ENCODE data around the gene BSG.
A peak's percentile ranks its signal among the peaks of the same experiment; 100 is the strongest.
"Not testable (repeated sequence)": the region's sequence is repeated elsewhere in the genome, so short reads cannot be mapped to it uniquely, and the experiment has no call there.

Gene BSG

DNA sequence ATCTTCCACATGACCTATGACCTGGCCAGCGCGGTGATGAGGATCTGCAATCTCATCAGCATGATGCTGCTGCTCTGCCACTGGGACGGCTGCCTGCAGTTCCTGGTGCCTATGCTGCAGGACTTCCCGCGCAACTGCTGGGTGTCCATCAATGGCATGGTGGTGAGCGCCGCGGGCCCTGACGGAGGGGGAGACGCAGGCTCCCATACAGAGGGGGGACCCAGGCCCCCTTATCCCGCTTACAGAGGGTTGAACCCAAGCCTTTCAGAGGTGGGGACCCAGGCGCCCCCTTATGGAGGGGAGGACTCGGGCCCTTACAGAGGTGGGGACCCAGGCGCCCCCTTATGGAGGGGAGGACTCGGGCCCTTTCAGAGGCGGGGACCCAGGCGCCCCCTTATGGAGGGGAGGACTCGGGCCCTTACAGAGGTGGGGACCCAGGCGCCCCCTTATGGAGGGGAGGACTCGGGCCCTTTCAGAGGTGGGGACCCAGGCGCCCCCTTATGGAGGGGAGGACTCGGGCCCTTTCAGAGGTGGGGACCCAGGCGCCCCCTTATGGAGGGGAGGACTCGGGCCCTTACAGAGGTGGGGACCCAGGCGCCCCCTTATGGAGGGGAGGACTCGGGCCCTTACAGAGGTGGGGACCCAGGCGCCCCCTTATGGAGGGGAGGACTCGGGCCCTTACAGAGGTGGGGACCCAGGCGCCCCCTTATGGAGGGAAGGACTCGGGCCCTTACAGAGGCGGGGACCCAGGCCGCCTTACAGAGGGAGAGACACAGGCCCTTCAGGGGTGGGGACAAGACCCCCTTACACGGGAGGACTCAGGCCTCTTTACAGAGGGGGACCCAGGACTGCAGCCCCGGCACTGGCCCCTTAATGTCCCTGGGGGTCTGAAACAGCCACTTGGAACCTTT is 32.9 kb downstream of the BSG start:
- H3K4me1 ChIP-seq (ENCODE audit: control insufficient read depth in 2 of 2, insufficient read depth in 2 of 2, low read length in 2 of 2); H3K36me3 ChIP-seq (ENCODE audit: control insufficient read depth in 2 of 2, insufficient read depth in 2 of 2, low read length in 2 of 2); H3K4me3 ChIP-seq (ENCODE audit: low read length in 2 of 2); H3K27me3 ChIP-seq (ENCODE audit: control insufficient read depth in 2 of 2, insufficient read depth in 2 of 2, low read length in 2 of 2); H3K9me3 ChIP-seq (ENCODE audit: control insufficient read depth in 2 of 2, low read length in 2 of 2); H3K9ac ChIP-seq (ENCODE audit: low read depth in 1 of 2, low read length in 2 of 2); H3K27ac ChIP-seq (ENCODE audit: low read depth in 2 of 2, low read length in 2 of 2): not testable (repeated sequence)

DNA sequence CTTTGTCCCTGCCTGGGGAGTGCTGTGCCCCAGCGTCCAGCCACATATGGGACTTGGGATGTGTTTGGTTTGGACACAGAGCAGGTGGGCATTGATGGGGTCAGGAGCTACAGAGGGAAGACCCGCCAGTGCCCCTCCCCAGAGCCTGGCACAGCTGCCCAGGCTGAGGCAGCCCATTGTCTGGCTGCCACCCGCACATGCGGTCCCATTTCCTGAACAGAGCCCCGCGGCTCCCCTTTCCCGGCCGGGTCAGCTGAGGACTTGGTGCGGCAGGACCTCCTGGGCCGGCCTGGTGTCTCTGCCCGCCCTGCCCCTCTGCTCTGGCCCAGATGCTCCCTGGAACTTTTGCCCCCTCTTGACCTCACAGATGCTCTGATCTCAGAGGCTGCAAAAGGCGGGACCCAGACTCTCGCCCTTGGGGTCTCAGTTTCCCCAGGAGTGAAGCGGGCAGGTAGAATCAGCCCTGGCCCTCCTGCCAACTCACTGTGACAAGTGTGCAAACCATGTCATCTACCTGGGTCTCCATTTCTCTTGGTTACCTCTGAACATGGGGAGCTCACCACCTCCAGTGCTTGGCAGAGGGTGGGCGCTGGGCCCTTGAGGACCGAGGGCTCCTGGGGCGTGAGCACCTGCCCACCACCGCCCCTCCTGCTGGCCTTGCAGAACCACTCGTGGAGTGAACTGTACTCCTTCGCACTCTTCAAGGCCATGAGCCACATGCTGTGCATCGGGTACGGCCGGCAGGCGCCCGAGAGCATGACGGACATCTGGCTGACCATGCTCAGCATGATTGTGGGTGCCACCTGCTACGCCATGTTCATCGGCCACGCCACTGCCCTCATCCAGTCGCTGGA is 35.1 kb downstream of the BSG start:
- no peak overlapping the region for H3K4me3 ChIP-seq (ENCODE audit: low read length in 2 of 2)

DNA sequence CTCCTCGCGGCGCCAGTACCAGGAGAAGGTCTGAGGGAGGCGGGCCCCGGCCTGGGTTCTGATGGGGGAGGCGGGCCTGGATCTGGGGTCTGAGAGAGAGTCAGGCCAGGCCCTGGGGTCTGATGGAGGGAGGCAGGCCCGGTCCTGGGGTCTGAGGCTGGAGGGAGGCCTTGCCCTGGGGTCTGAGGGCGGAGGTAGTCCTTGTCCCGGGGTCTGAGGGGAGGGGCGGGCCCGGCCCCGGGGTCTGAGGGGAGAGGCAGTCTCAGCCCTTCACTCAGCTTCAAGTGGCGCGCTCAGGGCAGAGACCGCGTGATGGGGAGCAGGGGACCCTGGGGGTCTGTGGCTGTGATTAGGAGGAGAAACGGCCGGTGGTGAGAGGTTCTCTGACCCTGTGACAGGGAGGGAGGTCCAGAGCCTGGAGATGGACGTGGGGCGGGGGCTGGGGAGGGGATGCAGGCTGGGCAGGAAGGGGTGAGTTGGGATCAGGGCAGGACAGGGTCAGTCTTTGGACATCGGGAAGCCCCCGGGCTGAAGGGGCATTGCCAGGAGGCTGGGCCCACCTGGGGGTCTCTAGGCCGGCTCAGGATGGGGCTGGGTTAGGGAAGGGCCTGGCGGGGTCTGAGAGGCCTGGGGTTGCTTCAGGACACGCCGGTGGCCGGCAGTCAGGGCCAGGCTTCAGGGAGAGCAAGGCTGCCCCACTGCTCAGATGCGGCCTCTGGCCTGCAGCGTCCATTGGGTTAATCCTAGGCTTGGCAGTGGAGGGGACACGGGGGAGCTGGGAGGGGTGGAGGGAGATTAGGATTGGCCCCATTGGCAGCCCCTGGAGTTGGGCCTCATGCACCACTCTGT is 36.0 kb downstream of the BSG start:
- Histone ChIP-seq H3K27me3 (ENCODE audit: control insufficient read depth in 2 of 2, insufficient read depth in 2 of 2, low read length in 2 of 2) (peaks cover 0 to 10% of the 10 kb centered on the region in 2 donors), H3K9me3 (ENCODE audit: control insufficient read depth in 2 of 2, low read length in 2 of 2) (no peaks in the 10 kb centered on the region), H3K27ac (ENCODE audit: low read depth in 2 of 2, low read length in 2 of 2) (no peak overlapping the region), H3K4me3 (ENCODE audit: low read length in 2 of 2) (no peak overlapping the region), H3K9ac (ENCODE audit: low read depth in 1 of 2, low read length in 2 of 2) (no peak overlapping the region), H3K36me3 (ENCODE audit: control insufficient read depth in 2 of 2, insufficient read depth in 2 of 2, low read length in 2 of 2) (no peaks in the 10 kb centered on the region), H3K4me1 (ENCODE audit: control insufficient read depth in 2 of 2, insufficient read depth in 2 of 2, low read length in 2 of 2) (peaks cover 0 to 2% of the 10 kb centered on the region in 2 donors)

More for the DNA sequence above, 35.1 kb downstream of the BSG start:
- H3K4me1 ChIP-seq (ENCODE audit: control insufficient read depth in 2 of 2, insufficient read depth in 2 of 2, low read length in 2 of 2) = peaks cover 0 to 2% of the 10 kb centered on the region in 2 donors
- H3K36me3 ChIP-seq (ENCODE audit: control insufficient read depth in 2 of 2, insufficient read depth in 2 of 2, low read length in 2 of 2) = no peaks in the 10 kb centered on the region
- H3K9me3 ChIP-seq (ENCODE audit: control insufficient read depth in 2 of 2, low read length in 2 of 2) = no peaks in the 10 kb centered on the region
- H3K27me3 ChIP-seq (ENCODE audit: control insufficient read depth in 2 of 2, insufficient read depth in 2 of 2, low read length in 2 of 2) = peaks cover 0 to 10% of the 10 kb centered on the region in 2 donors
- no peak overlapping the region for H3K27ac ChIP-seq (ENCODE audit: low read depth in 2 of 2, low read length in 2 of 2)
- H3K9ac ChIP-seq (ENCODE audit: low read depth in 1 of 2, low read length in 2 of 2) = no peak overlapping the region

- peaks cover 0 to 10% of the 10 kb centered on the region in 2 donors for H3K27me3 ChIP-seq (ENCODE audit: control insufficient read depth in 2 of 2, insufficient read depth in 2 of 2, low read length in 2 of 2)
- H3K27ac ChIP-seq (ENCODE audit: low read depth in 2 of 2, low read length in 2 of 2) = no peak overlapping the region
These were observed 36.6 kb downstream of the BSG start for GRCh38 chr19:609004-609346.

GRCh38 chr19:610071-610800 is 37.8 kb downstream of the BSG start:
- no peaks in the 10 kb centered on the region for H3K36me3 ChIP-seq (ENCODE audit: control insufficient read depth in 2 of 2, insufficient read depth in 2 of 2, low read length in 2 of 2)
- peak overlapping the region in 1 of 2 donors; percentile 63 for H3K9ac ChIP-seq (ENCODE audit: low read depth in 1 of 2, low read length in 2 of 2)
- peaks cover 0 to 2% of the 10 kb centered on the region in 2 donors for H3K4me1 ChIP-seq (ENCODE audit: control insufficient read depth in 2 of 2, insufficient read depth in 2 of 2, low read length in 2 of 2)
- H3K9me3 ChIP-seq (ENCODE audit: control insufficient read depth in 2 of 2, low read length in 2 of 2) = no peaks in the 10 kb centered on the region
- peak overlapping the region; percentile 29 to 58 for H3K27ac ChIP-seq (ENCODE audit: low read depth in 2 of 2, low read length in 2 of 2)
- H3K4me3 ChIP-seq (ENCODE audit: low read length in 2 of 2) = peak overlapping the region; percentile 1 to 60
- peaks cover 0 to 10% of the 10 kb centered on the region in 2 donors for H3K27me3 ChIP-seq (ENCODE audit: control insufficient read depth in 2 of 2, insufficient read depth in 2 of 2, low read length in 2 of 2)

More at GRCh38 chr19:609004-609346, 36.6 kb downstream of the BSG start:
- peaks cover 0 to 2% of the 10 kb centered on the region in 2 donors for H3K4me1 ChIP-seq (ENCODE audit: control insufficient read depth in 2 of 2, insufficient read depth in 2 of 2, low read length in 2 of 2)
- no peak overlapping the region for H3K4me3 ChIP-seq (ENCODE audit: low read length in 2 of 2)
- no peaks in the 10 kb centered on the region for H3K36me3 ChIP-seq (ENCODE audit: control insufficient read depth in 2 of 2, insufficient read depth in 2 of 2, low read length in 2 of 2)
- H3K9ac ChIP-seq (ENCODE audit: low read depth in 1 of 2, low read length in 2 of 2) = no peak overlapping the region
- no peaks in the 10 kb centered on the region for H3K9me3 ChIP-seq (ENCODE audit: control insufficient read depth in 2 of 2, low read length in 2 of 2)

- peaks cover 0 to 10% of the 10 kb centered on the region in 2 donors for H3K27me3 ChIP-seq (ENCODE audit: control insufficient read depth in 2 of 2, insufficient read depth in 2 of 2, low read length in 2 of 2)
- H3K36me3 ChIP-seq (ENCODE audit: control insufficient read depth in 2 of 2, insufficient read depth in 2 of 2, low read length in 2 of 2) = no peaks in the 10 kb centered on the region
- peak overlapping the region; percentile 28 to 63 for H3K9ac ChIP-seq (ENCODE audit: low read depth in 1 of 2, low read length in 2 of 2)
- H3K27ac ChIP-seq (ENCODE audit: low read depth in 2 of 2, low read length in 2 of 2) = peak overlapping the region; percentile 29 to 58
- H3K4me3 ChIP-seq (ENCODE audit: low read length in 2 of 2) = peak overlapping the region; percentile 1 to 60
- no peaks in the 10 kb centered on the region for H3K9me3 ChIP-seq (ENCODE audit: control insufficient read depth in 2 of 2, low read length in 2 of 2)
- H3K4me1 ChIP-seq (ENCODE audit: control insufficient read depth in 2 of 2, insufficient read depth in 2 of 2, low read length in 2 of 2) = peaks cover 0 to 2% of the 10 kb centered on the region in 2 donors
These were observed 38.5 kb downstream of the BSG start for GRCh38 chr19:610801-611480.

DNA sequence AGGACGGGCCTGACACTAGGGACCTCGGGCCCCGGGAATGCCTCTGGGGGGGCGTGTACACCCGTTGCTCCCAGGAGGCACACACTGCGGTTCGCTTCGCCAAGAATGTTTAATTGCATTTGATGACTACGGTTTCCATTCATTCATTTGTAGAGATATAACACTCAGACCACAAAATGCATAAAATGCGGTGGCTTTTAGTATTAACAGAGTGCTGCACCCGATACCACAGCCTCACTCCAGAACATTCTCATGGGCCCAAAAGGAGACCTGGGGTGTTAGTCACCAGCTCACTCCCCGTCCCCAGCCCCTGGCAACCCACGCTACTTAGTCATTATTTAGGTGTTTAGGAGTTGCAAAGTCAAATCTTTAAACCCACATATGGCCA is 39.1 kb downstream of the BSG start:
- peaks cover 0 to 10% of the 10 kb centered on the region in 2 donors for H3K27me3 ChIP-seq (ENCODE audit: control insufficient read depth in 2 of 2, insufficient read depth in 2 of 2, low read length in 2 of 2)
- peaks cover 0 to 2% of the 10 kb centered on the region in 2 donors for H3K4me1 ChIP-seq (ENCODE audit: control insufficient read depth in 2 of 2, insufficient read depth in 2 of 2, low read length in 2 of 2)
- H3K36me3 ChIP-seq (ENCODE audit: control insufficient read depth in 2 of 2, insufficient read depth in 2 of 2, low read length in 2 of 2) = no peaks in the 10 kb centered on the region
- H3K9me3 ChIP-seq (ENCODE audit: control insufficient read depth in 2 of 2, low read length in 2 of 2) = no peaks in the 10 kb centered on the region
- no peak overlapping the region for H3K4me3 ChIP-seq (ENCODE audit: low read length in 2 of 2)
- H3K27ac ChIP-seq (ENCODE audit: low read depth in 2 of 2, low read length in 2 of 2) = no peak overlapping the region
- no peak overlapping the region for H3K9ac ChIP-seq (ENCODE audit: low read depth in 1 of 2, low read length in 2 of 2)

GRCh38 chr19:612941-613340 is 40.5 kb downstream of the BSG start:
- no peak overlapping the region for H3K9ac ChIP-seq (ENCODE audit: low read depth in 1 of 2, low read length in 2 of 2)
- no peak overlapping the region for H3K4me3 ChIP-seq (ENCODE audit: low read length in 2 of 2)
- no peaks in the 10 kb centered on the region for H3K9me3 ChIP-seq (ENCODE audit: control insufficient read depth in 2 of 2, low read length in 2 of 2)
- peaks cover 0 to under 1% of the 10 kb centered on the region in 2 donors for H3K36me3 ChIP-seq (ENCODE audit: control insufficient read depth in 2 of 2, insufficient read depth in 2 of 2, low read length in 2 of 2)
- peaks cover 0 to 2% of the 10 kb centered on the region in 2 donors for H3K4me1 ChIP-seq (ENCODE audit: control insufficient read depth in 2 of 2, insufficient read depth in 2 of 2, low read length in 2 of 2)
- peaks cover 0 to 10% of the 10 kb centered on the region in 2 donors for H3K27me3 ChIP-seq (ENCODE audit: control insufficient read depth in 2 of 2, insufficient read depth in 2 of 2, low read length in 2 of 2)
- H3K27ac ChIP-seq (ENCODE audit: low read depth in 2 of 2, low read length in 2 of 2) = no peak overlapping the region

Data from mucosa of rectum (tissue), 2 donors.